Measurements from ENCODE around the gene GPALPP1.

GPALPP1 gene

DNA sequence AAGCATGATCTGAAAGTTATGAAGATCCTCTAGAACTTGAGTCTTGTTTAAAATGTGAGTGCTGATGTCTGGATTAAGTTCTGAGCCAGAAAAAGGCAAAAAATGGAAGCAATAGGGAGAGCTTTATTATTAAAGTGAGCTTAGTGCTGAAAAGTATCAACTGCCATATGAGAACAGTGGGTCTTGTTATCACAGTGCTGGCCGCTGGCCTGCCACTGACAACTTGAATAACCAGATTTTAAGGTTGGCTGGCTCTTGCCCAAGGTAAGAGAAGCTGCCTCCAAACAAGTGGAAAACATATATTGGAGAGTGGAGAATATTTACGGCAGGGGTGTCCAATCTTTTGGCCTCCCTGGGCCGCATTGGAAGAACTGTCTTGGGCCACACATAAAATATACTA lies 33.9 kb upstream of the GPALPP1 start:
- TF ChIP-seq POLR2AphosphoS5 (IDR thresholded peaks at IDR 0.05; ENCODE audit: low read depth, low read length) = no peak
- TF ChIP-seq TAF1 (IDR thresholded peaks at IDR 0.05; ENCODE audit: borderline replicate concordance, insufficient read depth, low read length) = no peak
- no peak for TF ChIP-seq SIN3A (IDR thresholded peaks at IDR 0.05; ENCODE audit: borderline replicate concordance, insufficient read depth, low read length)
- no peak for TF ChIP-seq FOXP2 (optimal IDR thresholded peaks at IDR 0.05; ENCODE audit: borderline replicate concordance, extremely low read depth, extremely low read length, insufficient read depth)
- TF ChIP-seq, protein P1, sequence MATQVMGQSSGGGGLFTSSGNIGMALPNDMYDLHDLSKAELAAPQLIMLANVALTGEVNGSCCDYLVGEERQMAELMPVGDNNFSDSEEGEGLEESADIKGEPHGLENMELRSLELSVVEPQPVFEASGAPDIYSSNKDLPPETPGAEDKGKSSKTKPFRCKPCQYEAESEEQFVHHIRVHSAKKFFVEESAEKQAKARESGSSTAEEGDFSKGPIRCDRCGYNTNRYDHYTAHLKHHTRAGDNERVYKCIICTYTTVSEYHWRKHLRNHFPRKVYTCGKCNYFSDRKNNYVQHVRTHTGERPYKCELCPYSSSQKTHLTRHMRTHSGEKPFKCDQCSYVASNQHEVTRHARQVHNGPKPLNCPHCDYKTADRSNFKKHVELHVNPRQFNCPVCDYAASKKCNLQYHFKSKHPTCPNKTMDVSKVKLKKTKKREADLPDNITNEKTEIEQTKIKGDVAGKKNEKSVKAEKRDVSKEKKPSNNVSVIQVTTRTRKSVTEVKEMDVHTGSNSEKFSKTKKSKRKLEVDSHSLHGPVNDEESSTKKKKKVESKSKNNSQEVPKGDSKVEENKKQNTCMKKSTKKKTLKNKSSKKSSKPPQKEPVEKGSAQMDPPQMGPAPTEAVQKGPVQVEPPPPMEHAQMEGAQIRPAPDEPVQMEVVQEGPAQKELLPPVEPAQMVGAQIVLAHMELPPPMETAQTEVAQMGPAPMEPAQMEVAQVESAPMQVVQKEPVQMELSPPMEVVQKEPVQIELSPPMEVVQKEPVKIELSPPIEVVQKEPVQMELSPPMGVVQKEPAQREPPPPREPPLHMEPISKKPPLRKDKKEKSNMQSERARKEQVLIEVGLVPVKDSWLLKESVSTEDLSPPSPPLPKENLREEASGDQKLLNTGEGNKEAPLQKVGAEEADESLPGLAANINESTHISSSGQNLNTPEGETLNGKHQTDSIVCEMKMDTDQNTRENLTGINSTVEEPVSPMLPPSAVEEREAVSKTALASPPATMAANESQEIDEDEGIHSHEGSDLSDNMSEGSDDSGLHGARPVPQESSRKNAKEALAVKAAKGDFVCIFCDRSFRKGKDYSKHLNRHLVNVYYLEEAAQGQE (IDR thresholded peaks at IDR 0.05; ENCODE audit: insufficient read depth in 1 of 2, low read depth in 2 of 2, low read length in 2 of 2) = no peak

DNA sequence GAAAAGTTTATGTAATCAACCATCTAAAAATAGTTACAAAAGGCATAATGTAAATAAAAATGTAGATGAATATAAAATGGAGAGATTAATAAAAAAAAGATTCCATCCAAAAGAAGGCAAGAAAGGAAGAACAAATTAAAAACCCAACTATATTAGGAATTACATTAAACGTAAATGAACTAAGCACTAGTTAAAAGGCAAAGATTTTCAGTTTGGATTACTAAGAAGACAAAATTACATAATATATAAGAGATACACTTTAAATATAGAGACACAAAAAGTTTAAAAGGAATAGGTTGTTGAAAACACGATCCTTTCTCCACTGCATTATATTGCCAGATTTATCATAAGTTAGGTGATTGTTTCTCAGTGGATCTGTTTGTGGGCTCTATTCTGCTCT lies 27.3 kb upstream of the GPALPP1 start:
- TF ChIP-seq, protein P1 (IDR thresholded peaks at IDR 0.05; ENCODE audit: insufficient read depth in 1 of 2, low read depth in 2 of 2, low read length in 2 of 2) = no peak
- no peak for TF ChIP-seq TAF1 (IDR thresholded peaks at IDR 0.05; ENCODE audit: borderline replicate concordance, insufficient read depth, low read length)
- no peak for TF ChIP-seq FOXP2 (optimal IDR thresholded peaks at IDR 0.05; ENCODE audit: borderline replicate concordance, extremely low read depth, extremely low read length, insufficient read depth)
- no peak for TF ChIP-seq POLR2AphosphoS5 (IDR thresholded peaks at IDR 0.05; ENCODE audit: low read depth, low read length)
- no peak for TF ChIP-seq SIN3A (IDR thresholded peaks at IDR 0.05; ENCODE audit: borderline replicate concordance, insufficient read depth, low read length)

DNA sequence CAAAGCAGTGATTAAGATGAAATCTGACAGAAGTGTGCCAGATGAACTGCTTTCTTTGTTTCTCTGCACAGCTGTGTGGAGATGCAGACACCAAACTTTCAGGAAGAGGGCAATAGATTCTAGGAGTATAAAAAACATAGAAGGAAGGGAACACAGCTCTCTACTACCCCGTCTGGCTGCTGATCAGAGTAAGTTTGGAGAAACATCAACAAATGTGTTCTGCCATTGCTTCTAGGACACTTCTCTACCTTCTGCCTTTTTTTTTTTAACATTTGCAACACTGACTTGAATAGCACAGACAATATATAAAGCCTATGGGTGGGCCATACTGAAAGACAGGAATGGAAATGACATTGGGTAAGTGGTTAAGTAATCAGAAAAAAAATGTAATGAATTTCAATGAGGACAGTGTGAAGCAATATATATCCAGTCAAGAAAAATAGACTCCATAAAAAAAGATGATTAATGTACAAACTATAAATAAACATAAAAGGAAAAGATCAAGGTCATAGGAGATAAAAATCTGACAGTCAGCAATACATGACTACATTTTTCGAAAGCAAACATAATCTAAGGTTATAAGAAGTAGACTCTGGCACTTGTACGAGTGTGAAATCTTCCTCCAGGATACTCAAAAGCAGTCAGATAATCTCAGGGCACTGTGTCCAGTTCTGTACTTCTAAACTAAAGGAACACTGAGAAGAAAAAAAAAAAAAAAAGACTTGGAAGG lies 21.5 kb upstream of the GPALPP1 start:
- TF ChIP-seq, protein P1 (IDR thresholded peaks at IDR 0.05; ENCODE audit: insufficient read depth in 1 of 2, low read depth in 2 of 2, low read length in 2 of 2) = no peak
- TF ChIP-seq TAF1 (IDR thresholded peaks at IDR 0.05; ENCODE audit: borderline replicate concordance, insufficient read depth, low read length) (no peak), SIN3A (IDR thresholded peaks at IDR 0.05; ENCODE audit: borderline replicate concordance, insufficient read depth, low read length) (no peak), POLR2AphosphoS5 (IDR thresholded peaks at IDR 0.05; ENCODE audit: low read depth, low read length) (no peak), FOXP2 (optimal IDR thresholded peaks at IDR 0.05; ENCODE audit: borderline replicate concordance, extremely low read depth, extremely low read length, insufficient read depth) (no peak)

DNA sequence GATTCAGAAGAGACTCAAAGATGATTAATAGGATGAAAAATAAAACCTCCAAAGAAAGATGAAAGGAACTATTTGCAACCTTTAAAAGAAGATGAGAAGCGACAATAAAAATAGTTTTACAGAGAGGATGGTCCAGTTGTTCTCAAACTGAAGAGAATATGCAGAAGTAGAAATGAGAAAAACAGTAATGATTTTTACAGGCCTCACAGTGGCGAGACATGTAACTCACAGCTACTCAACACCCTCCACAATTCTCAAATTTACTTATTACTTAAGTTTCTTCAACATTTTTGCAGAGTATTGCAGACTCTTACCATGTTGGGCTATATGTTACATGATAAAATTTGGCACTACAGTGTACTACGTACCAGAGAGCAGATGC lies 20.9 kb upstream of the GPALPP1 start:
- TF ChIP-seq POLR2AphosphoS5 (IDR thresholded peaks at IDR 0.05; ENCODE audit: low read depth, low read length) (no peak), SIN3A (IDR thresholded peaks at IDR 0.05; ENCODE audit: borderline replicate concordance, insufficient read depth, low read length) (no peak), TAF1 (IDR thresholded peaks at IDR 0.05; ENCODE audit: borderline replicate concordance, insufficient read depth, low read length) (no peak), FOXP2 (optimal IDR thresholded peaks at IDR 0.05; ENCODE audit: borderline replicate concordance, extremely low read depth, extremely low read length, insufficient read depth) (no peak)
- TF ChIP-seq, protein P1 (IDR thresholded peaks at IDR 0.05; ENCODE audit: insufficient read depth in 1 of 2, low read depth in 2 of 2, low read length in 2 of 2) = no peak
